Ovary (tissue), 9 donors: ENCODE data around the gene SOCS1. TPM values are rescaled to one million over a fixed set of nuclear protein-coding genes. Genes with fewer than 3 reads are reported as not detected.

Experiments
- DNase-seq, 5 donors: peaks; one replicate each; pipeline ENCODE4 v3.0.0-alpha.2; 2019 to 2020
- H3K27ac ChIP-seq, 2 donors: fragments of 200-600 bp; one replicate each; pipeline versions ENCODE4 v1.5.1 to v1.8.0; 2019 to 2022
- H3K27me3 ChIP-seq: fragments of 200-600 bp; one replicate; pipeline ENCODE4 v1.8.0; 2022
- H3K36me3 ChIP-seq: fragments of 200-600 bp; sonication (generic); one replicate; pipeline ENCODE4 v1.5.1; 2019
- H3K4me1 ChIP-seq: one replicate; pipeline ENCODE4 v1.8.1; 2013; ENCODE audit warnings: mild to moderate bottlenecking, moderate library complexity; ENCODE audit not compliant: insufficient read depth
- H3K4me3 ChIP-seq: fragments of 200-600 bp; sonication (generic); one replicate; pipeline ENCODE4 v1.5.1; 2017
- H3K9me3 ChIP-seq, 2 donors: fragments of 200-600 bp in 1 of 2; sonication (generic) in 1 of 2; one replicate each; pipeline versions ENCODE4 v1.5.1 to v1.8.1; 2013 to 2019; ENCODE audit warnings: mild to moderate bottlenecking in 1 of 2, moderate library complexity in 1 of 2
- EP300 ChIP-seq: sonication (generic); formaldehyde crosslinking; IDR thresholded peaks from one replicate; pipeline ENCODE4 v1.6.1; 2017; ENCODE audit warnings: antibody characterized with exemption
- POLR2A ChIP-seq: fragments of 450-650 bp; IDR thresholded peaks from one replicate; pipeline ENCODE4 v1.6.1; 2017; ENCODE audit warnings: antibody characterized with exemption, mild to moderate bottlenecking, moderate library complexity
- WGBS, 3 donors: extraction: QIAGEN DNeasy Blood & Tissue Kit in 1 of 3; methylation state at CpG; one replicate each; pipeline versions ENCODE4 v1.1.5 to v1.1.7; 2013 to 2017; 5-methylcytosine and 5-hydroxymethylcytosine counted together
- intact Hi-C, 4 donors: fragments of 100-400 bp; cut with DNase I; formaldehyde crosslinking; loops; one replicate each; pipeline versions ENCODE4 v1.11.0 to v1.15.1; 2022 to 2023
- polyA plus RNA-seq, 2 donors: library from polyadenylated mRNA; stranded (reverse); fragments of 200-250 nt in 1 of 2; fragments of 350-450 nt in 1 of 2; fragmentation: Illumina TruSeq in 1 of 2; extraction: RNeasy Lipid Tissue Mini Kit (QIAGEN cat#74804) in 1 of 2; gene quantifications; one replicate each; pipeline ENCODE4 v1.2.3, GENCODE V29; 2013 to 2014
- total RNA-seq, 7 donors: library from RNA; depleted of rRNA in 2 of 7; stranded (reverse); fragments of >200 nt in 2 of 7; fragmentation: NEBNext Ultra II Directional in 3 of 7; extraction: Animal tissue kit (Norgen Biotek cat#: 25700) in 3 of 7; gene quantifications; one replicate each; pipeline versions ENCODE4 v1.1.0 to v1.2.4, GENCODE V29; 2016 to 2023
- TF ChIP-seq, protein P1 (sequence below), 3 donors: fragments of 450-650 bp in 2 of 3; fragments of 200-600 bp in 1 of 3; IDR thresholded peaks; one replicate each; pipeline versions ENCODE4 v1.5.1 to v1.8.0; 2016 to 2022; ENCODE audit warnings: antibody characterized with exemption in 3 of 3, mild to moderate bottlenecking in 1 of 3
- donor health status: DM: no; HTN: no; CAD: no; lungs with moderate emphysema.
- donor health status: DM: no; HTN: no; CAD: no.
- donor health status: Bipolar disorder and iron deficiency.
- donor health status: DM: yes; HTN: yes; CAD: no.
- donor health status: DM: no; HTN: no; CAD: no.
- donor health status: DM: yes; HTN: yes; CAD: no.

SOCS1 gene
- total and polyA plus RNA-seq, 9 donors: 1.1 to 42.7 (median 8.3) TPM

DNA sequence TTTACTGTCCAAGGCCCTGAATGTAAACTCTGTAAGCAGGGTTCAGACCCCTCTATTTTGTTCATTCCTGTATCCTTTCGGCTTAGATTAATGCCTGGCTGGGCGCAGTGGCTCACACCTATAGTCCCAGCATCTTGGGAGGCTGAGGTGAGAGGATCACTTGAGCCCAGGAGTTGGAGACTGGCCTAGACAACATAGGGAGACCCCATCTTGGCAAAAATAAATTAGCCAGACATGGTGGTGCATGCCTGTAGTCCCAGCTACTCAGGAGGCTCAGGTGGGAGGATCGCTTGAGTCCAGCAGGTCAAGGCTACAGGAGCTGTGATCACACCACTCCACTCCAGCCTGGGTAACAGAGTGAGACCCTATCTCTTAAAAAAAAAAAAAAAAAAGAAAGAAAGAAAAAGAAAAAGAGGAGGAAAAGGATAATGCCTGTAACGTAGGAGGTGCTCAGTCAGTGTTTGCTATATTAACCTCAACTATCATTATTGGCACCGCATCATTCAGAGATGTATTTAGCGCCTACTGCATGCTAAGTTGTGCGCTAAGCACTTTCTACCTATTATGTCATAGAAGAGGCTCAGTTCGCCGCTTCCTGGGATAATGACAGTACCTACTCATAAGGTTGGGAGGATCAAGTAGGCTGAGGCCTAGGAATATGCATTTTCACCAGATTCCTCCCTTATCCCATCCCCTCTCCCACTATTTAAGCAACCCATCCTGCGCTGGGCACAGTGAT is 5.0 kb downstream of the SOCS1 start:
- H3K4me3 ChIP-seq: no peak overlapping the region
- H3K4me1 ChIP-seq: peaks cover 4% of the 10 kb centered on the region
- intact Hi-C loops: loop anchor here in 2 of 4 donors (10.0 kb wide), 1 partner anchor 94 kb away; the partner anchor contains the start of gene RMI2 (in 2 of the 2)
- no peaks in the 10 kb centered on the region for H3K9me3 ChIP-seq
- no peaks in the 10 kb centered on the region for H3K27me3 ChIP-seq
- H3K36me3 ChIP-seq: no peaks in the 10 kb centered on the region
- no peak for DNase-seq
- H3K27ac ChIP-seq: no peak overlapping the region
- no peak for TF ChIP-seq POLR2A
- TF ChIP-seq EP300: no peak
- 89 to 93% (median 89%) methylated on average over 10 of the region's 10 CpGs for WGBS, 3 donors

- no peaks in the 10 kb centered on the region for H3K36me3 ChIP-seq
- H3K4me3 ChIP-seq: no peak overlapping the region
- TF ChIP-seq, protein P1, sequence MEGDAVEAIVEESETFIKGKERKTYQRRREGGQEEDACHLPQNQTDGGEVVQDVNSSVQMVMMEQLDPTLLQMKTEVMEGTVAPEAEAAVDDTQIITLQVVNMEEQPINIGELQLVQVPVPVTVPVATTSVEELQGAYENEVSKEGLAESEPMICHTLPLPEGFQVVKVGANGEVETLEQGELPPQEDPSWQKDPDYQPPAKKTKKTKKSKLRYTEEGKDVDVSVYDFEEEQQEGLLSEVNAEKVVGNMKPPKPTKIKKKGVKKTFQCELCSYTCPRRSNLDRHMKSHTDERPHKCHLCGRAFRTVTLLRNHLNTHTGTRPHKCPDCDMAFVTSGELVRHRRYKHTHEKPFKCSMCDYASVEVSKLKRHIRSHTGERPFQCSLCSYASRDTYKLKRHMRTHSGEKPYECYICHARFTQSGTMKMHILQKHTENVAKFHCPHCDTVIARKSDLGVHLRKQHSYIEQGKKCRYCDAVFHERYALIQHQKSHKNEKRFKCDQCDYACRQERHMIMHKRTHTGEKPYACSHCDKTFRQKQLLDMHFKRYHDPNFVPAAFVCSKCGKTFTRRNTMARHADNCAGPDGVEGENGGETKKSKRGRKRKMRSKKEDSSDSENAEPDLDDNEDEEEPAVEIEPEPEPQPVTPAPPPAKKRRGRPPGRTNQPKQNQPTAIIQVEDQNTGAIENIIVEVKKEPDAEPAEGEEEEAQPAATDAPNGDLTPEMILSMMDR (IDR thresholded peaks at IDR 0.05): no peak
- TF ChIP-seq EP300: no peak
- no peak for TF ChIP-seq POLR2A
- 58 to 67% (median 65%) methylated on average over 16 of the region's 16 CpGs for WGBS, 3 donors
- no peaks in the 10 kb centered on the region for H3K9me3 ChIP-seq
- no peak for DNase-seq
- no peaks in the 10 kb centered on the region for H3K27me3 ChIP-seq
- intact Hi-C loops: loop anchor here in 2 of 4 donors (10.0 kb wide), 1 partner anchor 95 kb away; the partner anchor contains the start of gene RMI2 (in 2 of the 2)
- no peak overlapping the region for H3K27ac ChIP-seq
- H3K4me1 ChIP-seq: peaks cover 4% of the 10 kb centered on the region
Measured at GRCh38 chr16:11250091-11250785, 5.8 kb downstream of the SOCS1 start.

- TF ChIP-seq EP300 (no peak), POLR2A (no peak)
- TF ChIP-seq, protein P1 (IDR thresholded peaks at IDR 0.05): no peak
- 87 to 90% (median 89%) methylated on average over 61 to 63 of the region's 63 CpGs for WGBS, 3 donors
- no peaks in the 10 kb centered on the region for H3K27me3 ChIP-seq
- DNase-seq: no peak
- intact Hi-C loops: loop anchor here in 2 of 4 donors (10.0 kb wide), 1 partner anchor 95 kb away; the partner anchor contains the start of gene RMI2 (in 2 of the 2)
- peaks cover under 1% of the 10 kb centered on the region for H3K4me1 ChIP-seq
- H3K27ac ChIP-seq: no peak overlapping the region
- no peak overlapping the region for H3K4me3 ChIP-seq
- H3K36me3 ChIP-seq: no peaks in the 10 kb centered on the region
- no peaks in the 10 kb centered on the region for H3K9me3 ChIP-seq
Measured at GRCh38 chr16:11249233-11250061, 6.6 kb downstream of the SOCS1 start.

DNA sequence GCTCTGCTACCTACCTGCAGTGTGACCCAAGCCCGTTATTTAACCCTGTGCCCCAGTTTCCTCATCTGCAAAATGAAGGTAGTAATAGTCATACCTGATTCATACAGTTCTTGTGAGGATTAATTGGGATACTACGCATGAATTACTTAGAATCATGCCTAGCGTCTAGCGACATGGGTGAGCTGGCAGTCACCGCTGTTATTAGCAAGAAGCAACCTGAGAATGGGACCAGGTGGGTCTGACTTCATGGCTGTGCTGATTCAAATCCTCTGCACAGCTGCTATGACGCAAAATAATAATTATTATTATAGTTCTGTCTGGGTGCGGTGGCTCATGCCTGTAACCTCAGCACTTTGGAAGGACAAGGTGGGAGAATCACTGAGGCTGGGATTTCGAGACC is 7.9 kb downstream of the SOCS1 start:
- no peak overlapping the region for H3K4me3 ChIP-seq
- TF ChIP-seq EP300 (no peak), POLR2A (no peak)
- TF ChIP-seq, protein P1 (IDR thresholded peaks at IDR 0.05): no peak
- DNase-seq: no peak
- no peaks in the 10 kb centered on the region for H3K9me3 ChIP-seq
- H3K4me1 ChIP-seq: no peaks in the 10 kb centered on the region
- intact Hi-C loops: no loop called here
- H3K36me3 ChIP-seq: no peaks in the 10 kb centered on the region
- no peaks in the 10 kb centered on the region for H3K27me3 ChIP-seq
- H3K27ac ChIP-seq: no peak overlapping the region
- WGBS, 3 donors: 94 to 95% (median 94%) methylated on average over 8 of the region's 8 CpGs
